Esophagus muscularis mucosa (tissue), 3 donors: ENCODE results near the gene PHF11.

Experiments used
- POLR2A ChIP-seq: fragments of 450-650 bp; IDR thresholded peaks from one replicate; pipeline ENCODE4 v1.6.1; 2017; ENCODE audit warnings: antibody characterized with exemption, moderate library complexity, mild to moderate bottlenecking, low read depth
- POLR2AphosphoS5 ChIP-seq, 2 donors: sonication (generic); formaldehyde crosslinking; IDR thresholded peaks; one replicate each; pipeline ENCODE4 v1.6.1; 2017; ENCODE audit warnings: antibody characterized with exemption in 2 of 2
- TF ChIP-seq, protein P1 (sequence below), 3 experiments: fragments of 200-600 bp in 2 of 3; fragments of 450-650 bp in 1 of 3; sonication (generic) in 2 of 3; IDR thresholded peaks; one replicate each; pipeline ENCODE4 v1.5.1; 2017 to 2019; ENCODE audit warnings: antibody characterized with exemption in 3 of 3, mild to moderate bottlenecking in 2 of 3, moderate library complexity in 1 of 3

DNA sequence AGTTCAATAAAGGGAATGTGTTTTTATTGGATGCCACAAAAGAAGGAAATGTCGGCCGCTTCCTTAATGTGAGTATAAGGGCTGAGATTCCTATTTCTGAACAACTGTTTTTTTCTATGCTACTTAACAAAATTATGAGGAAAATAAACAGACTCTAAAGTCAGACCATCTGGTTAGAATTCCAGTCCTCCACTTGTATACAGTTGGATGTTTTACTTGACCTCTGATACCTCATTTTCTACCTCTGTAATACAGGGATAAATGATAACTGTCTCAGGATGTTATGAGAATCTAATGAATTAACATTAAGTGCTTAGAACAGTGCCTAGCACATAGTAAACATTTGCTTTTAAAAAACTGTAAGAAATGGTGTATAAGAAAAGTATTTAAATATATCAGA is 7.2 kb upstream of the PHF11 start:
- no peak for TF ChIP-seq POLR2A
- TF ChIP-seq, protein P1, sequence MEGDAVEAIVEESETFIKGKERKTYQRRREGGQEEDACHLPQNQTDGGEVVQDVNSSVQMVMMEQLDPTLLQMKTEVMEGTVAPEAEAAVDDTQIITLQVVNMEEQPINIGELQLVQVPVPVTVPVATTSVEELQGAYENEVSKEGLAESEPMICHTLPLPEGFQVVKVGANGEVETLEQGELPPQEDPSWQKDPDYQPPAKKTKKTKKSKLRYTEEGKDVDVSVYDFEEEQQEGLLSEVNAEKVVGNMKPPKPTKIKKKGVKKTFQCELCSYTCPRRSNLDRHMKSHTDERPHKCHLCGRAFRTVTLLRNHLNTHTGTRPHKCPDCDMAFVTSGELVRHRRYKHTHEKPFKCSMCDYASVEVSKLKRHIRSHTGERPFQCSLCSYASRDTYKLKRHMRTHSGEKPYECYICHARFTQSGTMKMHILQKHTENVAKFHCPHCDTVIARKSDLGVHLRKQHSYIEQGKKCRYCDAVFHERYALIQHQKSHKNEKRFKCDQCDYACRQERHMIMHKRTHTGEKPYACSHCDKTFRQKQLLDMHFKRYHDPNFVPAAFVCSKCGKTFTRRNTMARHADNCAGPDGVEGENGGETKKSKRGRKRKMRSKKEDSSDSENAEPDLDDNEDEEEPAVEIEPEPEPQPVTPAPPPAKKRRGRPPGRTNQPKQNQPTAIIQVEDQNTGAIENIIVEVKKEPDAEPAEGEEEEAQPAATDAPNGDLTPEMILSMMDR (IDR thresholded peaks at IDR 0.05): no peak
- no peak for TF ChIP-seq POLR2AphosphoS5 (IDR thresholded peaks at IDR 0.05)
